Activated gamma-delta T cell treated with anti-CD3 and anti-CD28 coated beads, Interleukin-2, amount 50 U/mL, for 16 hours (primary cell): ENCODE data around the gene INIP.

ENCODE experiments used
- DNase-seq: peaks from one replicate; pipeline ENCODE4 v3.0.0-alpha.2; 2020; ENCODE audit warnings: low read depth

INIP gene

DNA sequence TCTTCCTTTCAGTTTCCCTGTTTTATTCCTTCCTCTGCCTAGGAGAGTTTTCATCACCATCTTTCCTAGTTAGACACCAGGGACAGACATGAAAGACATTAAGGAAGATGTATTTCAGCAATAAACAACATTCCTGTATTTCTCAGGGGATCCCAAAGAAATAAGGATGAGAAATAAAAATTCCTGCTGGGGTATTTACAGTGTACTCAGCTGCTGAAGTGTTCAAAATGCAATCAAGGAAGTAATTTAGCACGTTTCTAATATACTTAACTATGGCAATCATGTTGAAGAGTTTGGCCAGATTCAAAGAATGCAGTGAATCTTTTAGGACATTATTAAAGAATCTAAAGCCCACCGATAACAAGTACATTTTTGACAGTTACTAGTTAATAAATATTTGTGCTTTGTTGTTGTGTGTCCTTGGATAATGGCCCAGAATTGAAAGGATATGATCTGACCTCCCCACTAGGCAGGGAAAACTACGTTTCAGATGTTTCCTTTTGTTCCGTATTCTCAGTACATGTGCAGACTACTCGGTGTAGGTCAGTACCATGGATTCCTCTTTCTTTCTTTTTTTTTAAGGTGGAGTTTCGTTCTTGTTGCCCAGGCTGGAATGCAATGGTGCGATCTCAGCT, 46.8 kb downstream of the INIP start:
- DNase-seq, result no peak

DNA sequence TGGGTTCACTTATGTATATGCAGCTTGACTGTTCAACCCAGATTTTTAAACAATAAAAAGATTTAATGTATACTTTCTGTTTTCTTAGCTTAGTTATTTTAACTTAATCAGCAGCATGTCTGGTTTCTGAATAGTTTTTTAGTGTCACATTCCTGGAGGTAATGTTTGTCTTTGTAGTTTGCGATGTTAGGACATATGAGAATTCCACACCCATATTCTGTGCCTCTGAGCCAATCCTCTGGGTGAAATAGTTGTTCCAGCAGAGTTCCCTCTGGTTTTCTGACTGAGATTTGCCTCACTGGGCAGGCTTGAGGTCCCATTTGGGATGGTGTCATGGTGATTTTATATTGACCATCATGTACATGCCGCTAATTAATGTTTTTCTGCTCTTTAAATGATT, 48.6 kb downstream of the INIP start:
- DNase-seq, result no peak

DNA sequence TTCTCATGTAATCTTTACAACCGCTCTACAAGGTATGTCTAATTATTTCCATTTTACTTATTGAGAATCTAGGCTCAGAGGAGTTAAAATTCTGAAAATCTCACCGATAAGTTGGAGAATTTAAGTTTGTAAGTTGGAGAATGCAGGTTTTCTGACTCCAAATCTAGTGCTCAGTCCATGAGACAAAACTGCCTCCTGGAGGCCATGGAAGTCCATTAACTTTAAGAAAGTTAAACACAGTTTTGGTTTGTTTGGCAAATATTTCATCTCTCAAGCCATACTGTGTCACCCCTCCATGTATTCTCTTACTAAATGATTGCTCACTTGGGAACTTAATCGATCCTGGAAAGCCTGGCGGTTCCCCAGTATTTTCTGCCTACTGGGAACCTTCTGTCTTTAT, 52.6 kb downstream of the INIP start:
- DNase-seq, result no peak

DNA sequence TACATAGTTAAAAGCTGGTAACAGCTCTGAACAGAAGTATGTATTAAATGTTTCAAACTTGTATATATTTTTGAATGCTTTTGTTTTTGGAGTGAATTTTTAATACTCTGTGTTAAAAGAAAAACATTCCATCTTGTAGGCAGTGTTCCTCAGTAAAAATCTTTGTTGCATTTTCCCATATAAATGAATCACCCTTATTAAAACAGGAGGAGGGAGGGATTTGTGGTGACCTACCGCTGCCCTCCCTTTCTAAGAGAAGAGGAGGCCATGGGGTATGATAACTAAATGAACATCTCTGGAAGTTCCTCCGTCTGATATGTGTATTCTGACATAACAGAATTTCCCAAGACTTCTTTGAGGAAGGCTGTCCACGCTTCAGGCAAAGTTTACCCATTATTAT, 53.4 kb downstream of the INIP start:
- DNase-seq, result no peak

DNA sequence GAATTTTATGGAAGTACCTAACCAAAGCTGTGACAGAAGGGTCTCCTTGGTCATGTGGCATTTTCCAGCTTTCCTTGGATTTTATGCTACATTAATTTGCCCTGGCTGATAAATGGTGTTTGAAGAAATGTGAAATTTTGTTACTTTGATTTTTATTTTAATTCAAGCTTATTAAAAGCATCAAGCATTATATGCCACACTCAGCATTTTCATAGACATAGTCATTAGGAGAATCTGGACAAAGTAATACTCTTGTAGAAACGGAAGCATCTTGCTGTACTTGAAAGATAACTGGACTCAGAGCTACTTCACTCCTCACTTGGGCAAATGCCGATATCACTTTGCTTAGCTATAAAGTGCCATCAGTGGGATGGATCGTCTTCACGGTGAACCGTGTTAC, 54.2 kb downstream of the INIP start:
- DNase-seq, result no peak

DNA sequence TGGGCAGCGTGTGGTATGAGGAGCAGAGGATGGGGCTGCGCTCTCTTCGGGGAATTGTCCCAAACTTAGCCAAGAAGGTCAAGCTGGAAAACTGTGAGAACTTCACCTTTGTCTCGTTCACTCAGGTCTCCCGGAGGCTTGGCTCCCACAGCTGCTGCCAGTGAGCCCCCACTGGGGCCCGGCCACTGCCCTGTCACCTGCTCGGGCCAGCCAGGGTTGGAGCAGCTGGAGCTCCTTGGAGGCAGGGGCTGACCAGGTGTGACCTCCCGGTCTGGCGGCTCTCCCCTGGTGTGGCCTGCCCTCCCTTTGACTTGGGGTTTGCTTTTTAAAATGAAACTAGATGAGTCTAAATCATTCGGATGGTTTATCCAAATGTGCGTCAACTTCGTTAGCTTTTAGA, 58.0 kb downstream of the INIP start:
- no peak for DNase-seq

DNA sequence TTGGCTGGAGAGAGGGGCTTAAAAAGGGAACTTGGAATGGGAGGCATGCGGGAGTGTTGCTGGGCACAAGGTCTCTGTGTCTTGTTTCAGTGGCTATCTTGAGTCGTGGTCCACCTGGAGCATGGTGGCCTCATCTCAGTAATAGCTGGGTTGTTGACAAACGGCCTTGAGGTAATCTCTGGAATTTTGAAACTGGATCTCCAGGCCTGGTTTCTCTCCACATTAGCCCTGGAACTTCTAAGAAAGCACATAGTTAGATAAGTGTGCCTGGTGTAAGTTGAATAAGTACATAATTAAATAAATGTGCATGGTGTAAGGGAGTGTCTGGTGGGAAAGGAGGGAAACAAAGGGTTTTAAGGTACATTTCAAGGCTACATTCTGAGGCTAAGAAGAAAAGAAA, 62.2 kb downstream of the INIP start:
- DNase-seq, result no peak

DNA sequence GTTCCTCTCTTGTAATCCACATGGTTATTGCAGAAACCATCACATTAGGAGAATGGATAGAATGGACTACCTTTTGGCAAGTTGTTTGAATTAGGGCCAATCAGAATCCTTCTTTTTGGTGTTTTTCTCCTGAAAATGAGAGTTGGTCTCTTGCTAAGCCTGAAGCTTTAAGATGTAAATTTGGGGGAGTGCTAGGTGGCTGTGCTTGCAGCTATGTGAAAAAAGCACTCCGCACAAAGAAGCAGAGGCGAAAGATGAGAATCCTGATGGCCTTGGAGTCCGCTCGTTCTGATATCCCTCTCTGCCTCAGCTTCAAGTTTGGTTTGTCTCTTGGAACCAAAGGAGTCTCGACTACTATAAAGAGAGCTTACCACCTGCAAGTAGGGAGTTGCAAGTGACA, 63.6 kb downstream of the INIP start:
- no peak for DNase-seq

DNA sequence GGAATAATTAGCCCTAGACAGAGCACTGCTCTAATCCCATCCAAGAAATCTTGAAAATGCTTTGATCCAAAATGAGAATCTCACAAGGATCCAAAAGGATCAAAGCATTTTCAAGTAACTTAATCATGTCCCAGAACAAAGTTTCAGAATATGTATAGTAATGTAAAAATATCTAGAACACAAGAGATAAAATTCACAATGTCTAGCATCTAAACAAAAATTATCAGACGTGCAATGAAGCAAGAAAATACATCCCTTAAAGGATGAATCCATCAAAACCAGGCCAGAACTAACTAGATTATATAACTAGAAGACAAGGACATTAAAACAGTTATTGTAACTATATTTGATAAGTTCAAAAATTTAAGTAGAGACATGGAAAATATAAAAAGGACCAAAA, 69.3 kb downstream of the INIP start:
- DNase-seq, result no peak

DNA sequence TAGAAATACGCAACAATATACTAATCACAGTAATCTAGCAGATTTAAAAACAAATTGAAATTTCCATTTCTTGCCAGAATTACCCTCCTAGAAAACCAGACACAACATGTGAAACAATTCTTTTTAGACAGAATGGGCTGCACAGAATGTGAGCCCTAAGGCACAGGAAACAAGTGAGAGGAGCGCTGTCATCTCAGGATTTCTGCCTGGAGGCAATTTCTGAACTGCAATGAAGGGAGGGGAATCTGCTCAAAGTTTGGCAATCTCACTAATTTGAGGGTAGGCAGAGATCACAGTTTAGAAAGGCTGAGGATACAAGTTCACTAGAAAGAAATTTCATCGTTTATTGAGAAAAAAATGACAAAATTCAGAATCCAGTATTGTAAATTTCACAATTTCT, 70.3 kb downstream of the INIP start:
- no peak for DNase-seq

DNA sequence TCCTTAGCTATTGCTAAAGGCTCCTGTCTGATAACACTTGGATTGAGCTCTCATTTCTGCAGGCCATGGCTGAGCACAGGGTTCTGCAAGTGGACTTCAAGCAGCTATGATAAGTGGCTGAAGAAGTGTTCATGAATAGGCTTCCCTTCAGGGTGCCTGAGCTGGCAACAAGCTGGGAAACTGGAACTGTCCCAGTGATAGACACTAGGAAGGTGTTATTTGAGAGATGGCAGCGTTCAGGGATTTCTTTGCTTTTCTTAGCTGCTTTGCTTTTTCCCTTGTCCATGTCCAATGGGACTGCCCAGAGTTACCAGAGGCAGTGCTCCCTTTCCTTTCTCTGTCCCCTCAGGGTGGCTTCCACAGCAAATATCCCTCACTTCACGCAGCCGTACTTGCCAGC, 75.8 kb downstream of the INIP start:
- no peak for DNase-seq

DNA sequence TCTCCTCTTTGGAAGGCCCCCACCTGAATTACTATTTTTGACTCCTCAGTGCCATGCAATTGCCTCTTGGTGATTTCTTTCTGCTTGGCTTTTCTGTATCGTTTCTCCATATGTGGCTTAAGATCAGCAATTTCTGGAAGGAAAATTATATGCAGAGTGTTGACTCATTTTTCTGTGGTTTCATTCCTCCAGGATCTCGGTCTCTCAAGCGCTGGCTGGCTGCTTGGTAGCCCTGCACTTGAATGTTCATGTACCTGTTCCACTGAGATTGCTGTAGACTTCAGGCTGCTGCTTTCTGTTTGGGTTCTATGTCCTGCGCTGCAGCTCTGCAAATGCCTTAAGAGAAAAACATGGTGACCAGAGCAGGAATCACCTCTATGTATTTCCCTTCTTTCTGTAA, 77.6 kb downstream of the INIP start:
- no peak for DNase-seq
